ENCODE data around the gene PLTP. TPM values are rescaled to one million over a fixed set of nuclear protein-coding genes. Genes with fewer than 3 reads are reported as not detected.
A peak's percentile ranks its signal among the peaks of the same experiment; 100 is the strongest.

PLTP gene
- total and polyA plus RNA-seq, 2 of the 13 experiments (the other 11 are each of a cell fraction or from before 2014, with no cell fraction given), result 16.9 to 28.6 TPM

DNA sequence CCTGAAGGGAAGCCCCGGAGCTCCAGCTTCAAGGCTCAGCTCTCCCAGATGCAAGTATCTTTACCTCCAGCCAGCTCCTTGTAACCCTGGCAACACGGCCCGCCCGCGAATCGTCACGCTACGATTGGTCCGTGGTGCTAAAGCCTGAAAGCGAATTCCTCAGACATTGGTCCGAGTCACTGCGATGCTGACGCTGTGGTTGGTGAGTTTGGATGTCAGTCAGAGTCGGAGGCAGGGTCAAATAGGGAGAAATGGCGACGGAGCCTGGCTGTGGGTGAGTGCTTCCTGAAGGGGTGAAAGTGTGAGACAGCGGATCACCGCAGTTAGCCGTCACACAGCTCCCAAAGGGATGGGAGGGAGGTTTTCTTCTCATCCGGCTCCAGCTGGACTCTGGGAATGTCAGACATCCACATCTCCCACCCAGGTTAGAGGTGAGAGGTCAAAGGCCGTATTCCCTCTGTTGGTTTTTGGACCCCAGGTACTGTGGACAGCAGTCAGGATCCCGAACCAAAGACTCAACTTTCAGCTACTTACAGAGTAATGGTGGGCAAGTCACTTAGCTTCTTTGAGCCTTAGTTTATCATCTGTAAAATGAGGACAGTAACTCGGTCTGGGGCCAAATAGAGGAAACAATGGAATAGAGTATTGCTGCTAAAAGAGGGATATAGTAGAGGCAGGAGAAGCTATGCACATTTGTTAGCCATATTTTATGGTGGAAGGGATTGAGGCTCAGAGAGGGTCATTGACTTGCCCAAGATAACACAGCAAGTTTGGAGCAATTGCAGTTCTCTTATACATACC is 30.8 kb downstream of the PLTP start, which contains the start of gene ZSWIM1 (continued):
- TF ChIP-seq, protein P1, sequence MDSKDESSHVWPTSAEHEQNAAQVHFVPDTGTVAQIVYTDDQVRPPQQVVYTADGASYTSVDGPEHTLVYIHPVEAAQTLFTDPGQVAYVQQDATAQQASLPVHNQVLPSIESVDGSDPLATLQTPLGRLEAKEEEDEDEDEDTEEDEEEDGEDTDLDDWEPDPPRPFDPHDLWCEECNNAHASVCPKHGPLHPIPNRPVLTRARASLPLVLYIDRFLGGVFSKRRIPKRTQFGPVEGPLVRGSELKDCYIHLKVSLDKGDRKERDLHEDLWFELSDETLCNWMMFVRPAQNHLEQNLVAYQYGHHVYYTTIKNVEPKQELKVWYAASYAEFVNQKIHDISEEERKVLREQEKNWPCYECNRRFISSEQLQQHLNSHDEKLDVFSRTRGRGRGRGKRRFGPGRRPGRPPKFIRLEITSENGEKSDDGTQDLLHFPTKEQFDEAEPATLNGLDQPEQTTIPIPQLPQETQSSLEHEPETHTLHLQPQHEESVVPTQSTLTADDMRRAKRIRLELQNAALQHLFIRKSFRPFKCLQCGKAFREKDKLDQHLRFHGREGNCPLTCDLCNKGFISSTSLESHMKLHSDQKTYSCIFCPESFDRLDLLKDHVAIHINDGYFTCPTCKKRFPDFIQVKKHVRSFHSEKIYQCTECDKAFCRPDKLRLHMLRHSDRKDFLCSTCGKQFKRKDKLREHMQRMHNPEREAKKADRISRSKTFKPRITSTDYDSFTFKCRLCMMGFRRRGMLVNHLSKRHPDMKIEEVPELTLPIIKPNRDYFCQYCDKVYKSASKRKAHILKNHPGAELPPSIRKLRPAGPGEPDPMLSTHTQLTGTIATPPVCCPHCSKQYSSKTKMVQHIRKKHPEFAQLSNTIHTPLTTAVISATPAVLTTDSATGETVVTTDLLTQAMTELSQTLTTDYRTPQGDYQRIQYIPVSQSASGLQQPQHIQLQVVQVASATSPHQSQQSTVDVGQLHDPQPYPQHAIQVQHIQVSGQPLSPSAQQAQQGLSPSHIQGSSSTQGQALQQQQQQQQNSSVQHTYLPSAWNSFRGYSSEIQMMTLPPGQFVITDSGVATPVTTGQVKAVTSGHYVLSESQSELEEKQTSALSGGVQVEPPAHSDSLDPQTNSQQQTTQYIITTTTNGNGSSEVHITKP (CRISPR knock-in tag; IDR thresholded peaks at IDR 0.05; ENCODE audit: low read depth), result peak; percentile 56
- TF ChIP-seq, protein P2, sequence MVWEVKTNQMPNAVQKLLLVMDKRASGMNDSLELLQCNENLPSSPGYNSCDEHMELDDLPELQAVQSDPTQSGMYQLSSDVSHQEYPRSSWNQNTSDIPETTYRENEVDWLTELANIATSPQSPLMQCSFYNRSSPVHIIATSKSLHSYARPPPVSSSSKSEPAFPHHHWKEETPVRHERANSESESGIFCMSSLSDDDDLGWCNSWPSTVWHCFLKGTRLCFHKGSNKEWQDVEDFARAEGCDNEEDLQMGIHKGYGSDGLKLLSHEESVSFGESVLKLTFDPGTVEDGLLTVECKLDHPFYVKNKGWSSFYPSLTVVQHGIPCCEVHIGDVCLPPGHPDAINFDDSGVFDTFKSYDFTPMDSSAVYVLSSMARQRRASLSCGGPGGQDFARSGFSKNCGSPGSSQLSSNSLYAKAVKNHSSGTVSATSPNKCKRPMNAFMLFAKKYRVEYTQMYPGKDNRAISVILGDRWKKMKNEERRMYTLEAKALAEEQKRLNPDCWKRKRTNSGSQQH (CRISPR knock-in tag; IDR thresholded peaks at IDR 0.05; ENCODE audit: low read depth), result peak; percentile 98
- TF ChIP-seq FIP1L1 (IDR thresholded peaks at IDR 0.05; ENCODE audit: borderline replicate concordance, insufficient read depth, low read depth, low read length) (no peak), ZNF674 (CRISPR knock-in tag; IDR thresholded peaks at IDR 0.05; ENCODE audit: low read depth) (no peak), ZNF205 (CRISPR knock-in tag; IDR thresholded peaks at IDR 0.05) (peak; percentile 87), MAF1 (CRISPR knock-in tag; IDR thresholded peaks at IDR 0.05; ENCODE audit: borderline replicate concordance) (no peak; the same call in 1 of the 2 replicates), NONO (IDR thresholded peaks at IDR 0.05) (no peak), NONO (CRISPR knock-in tag; conservative IDR thresholded peaks at IDR 0.05) (peak; percentile 84), LRRFIP1 (CRISPR knock-in tag; conservative IDR thresholded peaks at IDR 0.05) (no peak), NR2F1 (CRISPR knock-in tag; IDR thresholded peaks at IDR 0.05) (peak; percentile 65 to 97), KDM5A (IDR thresholded peaks at IDR 0.05; ENCODE audit: borderline replicate concordance, low read length) (peak; percentile 86), ISL2 (CRISPR knock-in tag; IDR thresholded peaks at IDR 0.05) (peak; percentile 59; the same call in 1 of the 2 replicates)
- TF ChIP-seq, protein P3, sequence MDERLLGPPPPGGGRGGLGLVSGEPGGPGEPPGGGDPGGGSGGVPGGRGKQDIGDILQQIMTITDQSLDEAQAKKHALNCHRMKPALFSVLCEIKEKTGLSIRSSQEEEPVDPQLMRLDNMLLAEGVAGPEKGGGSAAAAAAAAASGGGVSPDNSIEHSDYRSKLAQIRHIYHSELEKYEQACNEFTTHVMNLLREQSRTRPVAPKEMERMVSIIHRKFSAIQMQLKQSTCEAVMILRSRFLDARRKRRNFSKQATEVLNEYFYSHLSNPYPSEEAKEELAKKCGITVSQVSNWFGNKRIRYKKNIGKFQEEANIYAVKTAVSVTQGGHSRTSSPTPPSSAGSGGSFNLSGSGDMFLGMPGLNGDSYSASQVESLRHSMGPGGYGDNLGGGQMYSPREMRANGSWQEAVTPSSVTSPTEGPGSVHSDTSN (CRISPR knock-in tag; IDR thresholded peaks at IDR 0.05), result peak; percentile 100
- TF ChIP-seq, protein P4, sequence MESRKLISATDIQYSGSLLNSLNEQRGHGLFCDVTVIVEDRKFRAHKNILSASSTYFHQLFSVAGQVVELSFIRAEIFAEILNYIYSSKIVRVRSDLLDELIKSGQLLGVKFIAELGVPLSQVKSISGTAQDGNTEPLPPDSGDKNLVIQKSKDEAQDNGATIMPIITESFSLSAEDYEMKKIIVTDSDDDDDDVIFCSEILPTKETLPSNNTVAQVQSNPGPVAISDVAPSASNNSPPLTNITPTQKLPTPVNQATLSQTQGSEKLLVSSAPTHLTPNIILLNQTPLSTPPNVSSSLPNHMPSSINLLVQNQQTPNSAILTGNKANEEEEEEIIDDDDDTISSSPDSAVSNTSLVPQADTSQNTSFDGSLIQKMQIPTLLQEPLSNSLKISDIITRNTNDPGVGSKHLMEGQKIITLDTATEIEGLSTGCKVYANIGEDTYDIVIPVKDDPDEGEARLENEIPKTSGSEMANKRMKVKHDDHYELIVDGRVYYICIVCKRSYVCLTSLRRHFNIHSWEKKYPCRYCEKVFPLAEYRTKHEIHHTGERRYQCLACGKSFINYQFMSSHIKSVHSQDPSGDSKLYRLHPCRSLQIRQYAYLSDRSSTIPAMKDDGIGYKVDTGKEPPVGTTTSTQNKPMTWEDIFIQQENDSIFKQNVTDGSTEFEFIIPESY (CRISPR knock-in tag; IDR thresholded peaks at IDR 0.05), result peak; percentile 35; the same call in 1 of the 2 replicates
- TF ChIP-seq, protein P5, sequence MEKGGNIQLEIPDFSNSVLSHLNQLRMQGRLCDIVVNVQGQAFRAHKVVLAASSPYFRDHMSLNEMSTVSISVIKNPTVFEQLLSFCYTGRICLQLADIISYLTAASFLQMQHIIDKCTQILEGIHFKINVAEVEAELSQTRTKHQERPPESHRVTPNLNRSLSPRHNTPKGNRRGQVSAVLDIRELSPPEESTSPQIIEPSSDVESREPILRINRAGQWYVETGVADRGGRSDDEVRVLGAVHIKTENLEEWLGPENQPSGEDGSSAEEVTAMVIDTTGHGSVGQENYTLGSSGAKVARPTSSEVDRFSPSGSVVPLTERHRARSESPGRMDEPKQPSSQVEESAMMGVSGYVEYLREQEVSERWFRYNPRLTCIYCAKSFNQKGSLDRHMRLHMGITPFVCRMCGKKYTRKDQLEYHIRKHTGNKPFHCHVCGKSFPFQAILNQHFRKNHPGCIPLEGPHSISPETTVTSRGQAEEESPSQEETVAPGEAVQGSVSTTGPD (CRISPR knock-in tag; IDR thresholded peaks at IDR 0.05), result no peak

Measured in HepG2 (cell line).